Choroid plexus epithelial cell (primary cell): Measurements from ENCODE around the gene RNF8.
"Not testable (repeated sequence)": the region's sequence is repeated elsewhere in the genome, so short reads cannot be mapped to it uniquely, and the experiment has no call there.

Experiments
- DNase-seq: peaks from one replicate; pipeline ENCODE4 v3.0.0-alpha.2; 2010; ENCODE audit warnings: low read depth
- H3K4me3 ChIP-seq: 2 replicates; pipeline ENCODE4 v1.5.1; 2011; ENCODE audit warnings: low read depth, mild to moderate bottlenecking, control low read depth, low read length, moderate library complexity
- CTCF ChIP-seq: conservative IDR thresholded peaks from 2 replicates; pipeline ENCODE4 v1.5.1; 2011; ENCODE audit warnings: low read depth, mild to moderate bottlenecking, control low read depth, inconsistent platforms, low read length, moderate library complexity

Gene RNF8

GRCh38 chr6:37338745-37339255 is 15.0 kb upstream of the RNF8 start:
- no peak for TF ChIP-seq CTCF
- no peak overlapping the region for H3K4me3 ChIP-seq
- no peak for DNase-seq

- no peak for TF ChIP-seq CTCF
- DNase-seq: peak; percentile 31
- no peak overlapping the region for H3K4me3 ChIP-seq
Observed at GRCh38 chr6:37339741-37340638, 13.8 kb upstream of the RNF8 start.

GRCh38 chr6:37340639-37340943 is 13.2 kb upstream of the RNF8 start:
- no peak for TF ChIP-seq CTCF
- DNase-seq: no peak
- H3K4me3 ChIP-seq: no peak overlapping the region

GRCh38 chr6:37343248-37343647 is 10.5 kb upstream of the RNF8 start:
- H3K4me3 ChIP-seq: no peak overlapping the region
- DNase-seq: no peak
- TF ChIP-seq CTCF: no peak

GRCh38 chr6:37344308-37344707 is 9.5 kb upstream of the RNF8 start:
- no peak for TF ChIP-seq CTCF
- DNase-seq: no peak
- H3K4me3 ChIP-seq: no peak overlapping the region

GRCh38 chr6:37345804-37346203 is 8.0 kb upstream of the RNF8 start:
- H3K4me3 ChIP-seq, DNase-seq: not testable (repeated sequence)

- no peak overlapping the region for H3K4me3 ChIP-seq
- peak; percentile 7 for DNase-seq
- no peak for TF ChIP-seq CTCF
Observed at GRCh38 chr6:37347177-37347576, 6.6 kb upstream of the RNF8 start.
